SH-SY5Y (cell line): Measurements from ENCODE around the gene NMUR1.

Experiments used
- GATA2 ChIP-seq: IDR thresholded peaks from 2 replicates; pipeline ENCODE4 v1.6.1; 2011; ENCODE audit warnings: mild to moderate bottlenecking, low read depth, low read length
- GATA3 ChIP-seq: IDR thresholded peaks from 2 replicates; pipeline ENCODE4 v1.6.1; 2011; ENCODE audit warnings: low read depth, mild to moderate bottlenecking, low read length, moderate library complexity

- no peak for TF ChIP-seq GATA3
- TF ChIP-seq GATA2, result no peak
Measured at GRCh38 chr2:231556981-231557380, 26.7 kb upstream of the NMUR1 start.
